ENCODE measurements around the gene GRK5. TPM values are rescaled to one million over a fixed set of nuclear protein-coding genes. Genes with fewer than 3 reads are reported as not detected.
"Not testable (repeated sequence)": the region's sequence is repeated elsewhere in the genome, so short reads cannot be mapped to it uniquely, and the experiment has no call there.

Gene GRK5
- total and polyA plus RNA-seq, 8 donors, result 10.9 to 95.9 (median 34.0) TPM

DNA sequence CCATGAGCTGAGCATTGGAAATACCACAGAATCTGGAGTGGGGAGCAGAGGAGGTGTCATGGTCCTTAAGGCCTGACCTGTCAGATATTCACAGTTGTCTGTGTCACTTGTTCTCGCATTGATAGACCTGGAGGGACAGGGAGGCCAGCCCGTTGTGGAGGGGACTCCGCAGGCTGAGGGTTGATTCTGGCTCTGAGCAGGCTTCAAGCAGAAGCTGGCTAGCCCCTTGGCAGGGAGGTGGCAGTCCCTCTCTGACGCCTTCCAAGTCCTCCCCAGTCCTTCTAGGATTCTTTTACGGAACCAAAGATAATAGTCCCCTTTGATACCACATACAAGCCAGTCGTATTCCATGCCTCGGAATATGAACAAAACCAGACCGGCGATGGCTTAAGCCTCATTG lies 65.4 kb downstream of the GRK5 start:
- TF ChIP-seq, protein P1, sequence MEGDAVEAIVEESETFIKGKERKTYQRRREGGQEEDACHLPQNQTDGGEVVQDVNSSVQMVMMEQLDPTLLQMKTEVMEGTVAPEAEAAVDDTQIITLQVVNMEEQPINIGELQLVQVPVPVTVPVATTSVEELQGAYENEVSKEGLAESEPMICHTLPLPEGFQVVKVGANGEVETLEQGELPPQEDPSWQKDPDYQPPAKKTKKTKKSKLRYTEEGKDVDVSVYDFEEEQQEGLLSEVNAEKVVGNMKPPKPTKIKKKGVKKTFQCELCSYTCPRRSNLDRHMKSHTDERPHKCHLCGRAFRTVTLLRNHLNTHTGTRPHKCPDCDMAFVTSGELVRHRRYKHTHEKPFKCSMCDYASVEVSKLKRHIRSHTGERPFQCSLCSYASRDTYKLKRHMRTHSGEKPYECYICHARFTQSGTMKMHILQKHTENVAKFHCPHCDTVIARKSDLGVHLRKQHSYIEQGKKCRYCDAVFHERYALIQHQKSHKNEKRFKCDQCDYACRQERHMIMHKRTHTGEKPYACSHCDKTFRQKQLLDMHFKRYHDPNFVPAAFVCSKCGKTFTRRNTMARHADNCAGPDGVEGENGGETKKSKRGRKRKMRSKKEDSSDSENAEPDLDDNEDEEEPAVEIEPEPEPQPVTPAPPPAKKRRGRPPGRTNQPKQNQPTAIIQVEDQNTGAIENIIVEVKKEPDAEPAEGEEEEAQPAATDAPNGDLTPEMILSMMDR (IDR thresholded peaks at IDR 0.05), result no peak
- no peak for TF ChIP-seq POLR2AphosphoS5 (IDR thresholded peaks at IDR 0.05)
- no peak for TF ChIP-seq POLR2A (IDR thresholded peaks at IDR 0.05)
- TF ChIP-seq EP300 (IDR thresholded peaks at IDR 0.05), result no peak
- H3K4me1 ChIP-seq, result peaks cover 58 to 82% (median 75%) of the 10 kb centered on the region in 4 donors
- peak overlapping the region; percentile 67 to 92 (median 89) for H3K27ac ChIP-seq
- no peak for DNase-seq
- H3K36me3 ChIP-seq, result no peaks in the 10 kb centered on the region
- H3K4me3 ChIP-seq, result no peak overlapping the region
- H3K27me3 ChIP-seq, result no peaks in the 10 kb centered on the region
- 71 to 89% (median 85%) methylated on average over 6 to 9 of the region's 9 CpGs for WGBS, 5 donors
- intact Hi-C loops (cut with DNase I; ENCODE audit: low total_unique reads), result no loop called here
- no peaks in the 10 kb centered on the region for H3K9me3 ChIP-seq

DNA sequence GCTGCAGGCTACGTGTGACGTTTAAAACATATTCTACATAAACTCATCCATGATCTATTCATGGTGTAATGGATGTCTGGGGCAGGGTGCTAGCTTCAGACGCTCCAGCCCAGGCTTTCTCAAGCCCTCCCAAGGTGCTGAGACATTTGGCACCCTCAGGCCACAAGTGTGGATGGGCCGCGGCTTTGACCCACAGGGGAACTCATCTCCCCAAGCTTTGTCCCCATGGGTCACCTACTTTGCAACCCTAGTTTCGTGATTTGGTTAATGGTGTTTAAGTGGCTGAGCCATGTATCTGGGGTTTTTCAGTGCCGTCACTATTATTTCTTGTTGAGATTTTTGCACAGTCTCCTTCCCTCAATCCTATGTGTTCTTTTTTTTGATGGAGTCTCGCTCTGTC lies 66.0 kb downstream of the GRK5 start:
- Histone ChIP-seq H3K36me3 (no peaks in the 10 kb centered on the region), H3K4me3 (no peak overlapping the region), H3K27me3 (no peaks in the 10 kb centered on the region), H3K9me3 (no peaks in the 10 kb centered on the region), H3K27ac (peak overlapping the region; percentile 67 to 92 (median 89)), H3K4me1 (peaks cover 52 to 76% (median 70%) of the 10 kb centered on the region in 4 donors)
- no peak for DNase-seq
- intact Hi-C loops (cut with DNase I; ENCODE audit: low total_unique reads), result no loop called here
- no peak for TF ChIP-seq EP300 (IDR thresholded peaks at IDR 0.05)
- TF ChIP-seq, protein P1 (IDR thresholded peaks at IDR 0.05), result no peak
- no peak for TF ChIP-seq POLR2AphosphoS5 (IDR thresholded peaks at IDR 0.05)
- no peak for TF ChIP-seq POLR2A (IDR thresholded peaks at IDR 0.05)
- WGBS, 5 donors, result 89 to 97% (median 96%) methylated on average over 8 of the region's 8 CpGs

GRCh38 chr10:119274519-119275045 lies 67.2 kb downstream of the GRK5 start:
- 72 to 88% (median 83%) methylated on average over 4 of the region's 4 CpGs for WGBS, 5 donors
- Histone ChIP-seq H3K9me3 (no peaks in the 10 kb centered on the region), H3K4me3 (no peak overlapping the region), H3K4me1 (peaks cover 44 to 71% (median 62%) of the 10 kb centered on the region in 4 donors), H3K27me3 (no peaks in the 10 kb centered on the region), H3K27ac (peak overlapping the region; percentile 40 to 92 (median 89)), H3K36me3 (no peaks in the 10 kb centered on the region)
- DNase-seq, result no peak
- intact Hi-C loops (cut with DNase I; ENCODE audit: low total_unique reads), result no loop called here
- TF ChIP-seq POLR2A (IDR thresholded peaks at IDR 0.05) (no peak), POLR2AphosphoS5 (IDR thresholded peaks at IDR 0.05) (no peak), EP300 (IDR thresholded peaks at IDR 0.05) (no peak)
- TF ChIP-seq, protein P1 (IDR thresholded peaks at IDR 0.05), result no peak

DNA sequence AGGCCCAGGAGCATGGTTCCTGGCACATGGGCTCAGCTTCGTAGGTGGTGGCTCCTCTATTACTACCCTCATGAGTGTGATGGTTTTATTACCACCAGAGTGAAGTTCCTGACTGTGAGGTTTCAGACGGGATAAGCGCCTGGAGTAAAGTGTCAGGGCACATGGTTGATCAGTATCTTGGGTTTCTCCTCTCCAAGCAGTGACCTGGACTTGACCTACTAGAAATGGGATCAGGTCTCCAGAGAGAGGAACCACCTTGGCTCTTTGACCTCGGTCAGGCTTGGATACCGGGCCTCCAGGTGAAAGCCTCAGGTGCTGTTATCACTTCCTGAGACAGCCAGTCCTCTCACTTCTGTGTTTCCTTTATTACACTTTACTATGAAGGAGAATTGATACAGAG lies 67.7 kb downstream of the GRK5 start:
- H3K9me3 ChIP-seq, result no peaks in the 10 kb centered on the region
- WGBS, 5 donors, result 46 to 56% (median 53%) methylated on average over 4 to 5 of the region's 5 CpGs
- TF ChIP-seq, protein P1 (IDR thresholded peaks at IDR 0.05), result no peak
- no peak for TF ChIP-seq EP300 (IDR thresholded peaks at IDR 0.05)
- TF ChIP-seq POLR2AphosphoS5 (IDR thresholded peaks at IDR 0.05), result no peak
- no peak for TF ChIP-seq POLR2A (IDR thresholded peaks at IDR 0.05)
- H3K27ac ChIP-seq, result peak overlapping the region; percentile 29 to 92 (median 89)
- H3K36me3 ChIP-seq, result no peaks in the 10 kb centered on the region
- DNase-seq, result no peak
- peaks cover 39 to 66% (median 58%) of the 10 kb centered on the region in 4 donors for H3K4me1 ChIP-seq
- intact Hi-C loops (cut with DNase I; ENCODE audit: low total_unique reads), result no loop called here
- H3K4me3 ChIP-seq, result no peak overlapping the region
- H3K27me3 ChIP-seq, result no peaks in the 10 kb centered on the region

DNA sequence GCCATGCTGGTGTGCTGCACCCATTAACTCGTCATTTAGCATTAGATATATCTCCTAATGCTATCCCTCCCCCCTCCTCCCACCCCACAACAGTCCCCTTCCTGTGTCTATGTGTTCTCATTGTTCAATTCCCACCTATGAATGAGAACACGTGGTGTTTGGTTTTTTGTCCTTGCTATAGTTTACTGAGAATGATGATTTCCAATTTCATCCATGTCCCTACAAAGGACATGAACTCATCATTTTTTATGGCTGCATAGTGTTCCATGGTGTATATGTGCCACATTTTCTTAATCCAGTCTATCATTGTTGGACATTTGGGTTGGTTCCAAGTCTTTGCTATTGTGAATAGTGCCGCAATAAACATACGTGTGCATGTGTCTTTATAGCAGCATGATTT lies 68.8 kb downstream of the GRK5 start:
- WGBS, 5 donors, result 72 to 85% (median 80%) methylated on average over 1 to 4 of the region's 4 CpGs
- intact Hi-C loops (cut with DNase I; ENCODE audit: low total_unique reads), result not testable (repeated sequence)

More for the DNA sequence above, 68.8 kb downstream of the GRK5 start:
- H3K9me3 ChIP-seq, H3K4me3 ChIP-seq, H3K27me3 ChIP-seq, H3K36me3 ChIP-seq, DNase-seq: not testable (repeated sequence)
- peak overlapping the region in 2 of 5 donors; percentile 0 to 86 for H3K27ac ChIP-seq
- H3K4me1 ChIP-seq, result peaks cover 36 to 64% (median 54%) of the 10 kb centered on the region in 4 donors
